ENCODE results near the gene FBLN1. TPM values are rescaled to one million over a fixed set of nuclear protein-coding genes. Genes with fewer than 3 reads are reported as not detected.
"Not testable (repeated sequence)": the region's sequence is repeated elsewhere in the genome, so short reads cannot be mapped to it uniquely, and the experiment has no call there.

FBLN1 gene
- polyA plus RNA-seq, 1 donor from 2014 or later = 3.4 TPM

DNA sequence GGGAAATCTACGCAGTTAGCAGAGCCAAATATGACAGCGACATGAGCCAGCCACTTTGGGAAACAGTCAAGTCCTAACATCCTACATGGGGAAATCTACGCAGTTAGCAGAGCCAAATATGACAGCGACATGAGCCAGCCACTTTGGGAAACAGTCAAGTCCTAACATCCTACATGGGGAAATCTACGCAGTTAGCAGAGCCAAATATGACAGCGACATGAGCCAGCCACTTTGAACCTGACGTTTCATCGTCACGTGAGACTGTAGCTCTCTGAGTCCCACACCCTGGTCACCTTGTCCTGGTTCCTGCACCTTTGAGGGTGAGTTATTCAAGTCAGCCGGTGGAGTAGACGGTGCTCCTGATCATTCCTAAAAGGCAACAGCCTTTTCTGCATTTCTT, 105.4 kb downstream of the FBLN1 start:
- not testable (repeated sequence) for H3K79me2 ChIP-seq (replicated peaks; ENCODE audit: insufficient read depth, low read length); H3K9ac ChIP-seq (ENCODE audit: low read length); H2AFZ ChIP-seq (ENCODE audit: low read depth, low read length); H4K20me1 ChIP-seq (ENCODE audit: insufficient read depth); H3F3A ChIP-seq (ENCODE audit: insufficient read depth, low read length, poor library complexity, severe bottlenecking); H3K9me2 ChIP-seq (ENCODE audit: insufficient read depth, low read length); H3K4me3 ChIP-seq (ENCODE audit: low read length); H3K9me3 ChIP-seq (ENCODE audit: low read length); H3K27ac ChIP-seq (ENCODE audit: low read length); H3K4me2 ChIP-seq (ENCODE audit: low read length); H3K36me3 ChIP-seq (ENCODE audit: insufficient read depth, low read length); H3K27me3 ChIP-seq (ENCODE audit: insufficient read depth, low read depth, low read length)

DNA sequence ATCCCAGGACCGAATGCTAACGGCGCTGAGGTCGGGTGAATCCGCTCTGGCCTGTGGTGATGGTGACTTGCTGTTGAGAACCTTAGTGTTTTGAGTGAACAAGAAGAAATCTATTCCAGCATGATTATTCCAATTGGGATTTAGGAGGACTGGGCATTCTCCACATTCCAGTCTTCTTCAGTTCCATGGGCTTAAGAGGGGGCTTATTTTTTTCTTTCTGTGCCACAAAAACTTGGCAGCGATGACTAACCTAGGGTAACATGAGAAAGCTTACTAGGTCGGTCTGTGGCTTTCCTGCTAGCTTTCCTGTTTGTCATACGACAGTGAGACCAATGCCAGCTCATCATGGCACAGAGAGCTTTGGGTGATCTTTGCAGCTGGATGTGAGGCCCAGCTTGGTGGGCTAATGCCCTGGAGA, 106.1 kb downstream of the FBLN1 start:
- H3K4me2 ChIP-seq (ENCODE audit: low read length) = no peak overlapping the region
- no peak overlapping the region for H3K4me3 ChIP-seq (ENCODE audit: low read length)
- H3K27ac ChIP-seq (ENCODE audit: low read length) = no peak overlapping the region
- no peaks in the 10 kb centered on the region for H3K36me3 ChIP-seq (ENCODE audit: insufficient read depth, low read length)
- H3K9ac ChIP-seq (ENCODE audit: low read length) = no peak overlapping the region
- H3K9me3 ChIP-seq (ENCODE audit: low read length) = no peaks in the 10 kb centered on the region
- no peaks in the 10 kb centered on the region for H3K9me2 ChIP-seq (ENCODE audit: insufficient read depth, low read length)
- no peak for TF ChIP-seq EZH2 (IDR thresholded peaks at IDR 0.05; ENCODE audit: borderline replicate concordance, insufficient read depth, low read length, poor library complexity, severe bottlenecking)
- no peak for TF ChIP-seq POLR2AphosphoS5 (IDR thresholded peaks at IDR 0.05)
- no peak for TF ChIP-seq TAF1 (IDR thresholded peaks at IDR 0.05; ENCODE audit: low read depth)
- TF ChIP-seq, protein P1, sequence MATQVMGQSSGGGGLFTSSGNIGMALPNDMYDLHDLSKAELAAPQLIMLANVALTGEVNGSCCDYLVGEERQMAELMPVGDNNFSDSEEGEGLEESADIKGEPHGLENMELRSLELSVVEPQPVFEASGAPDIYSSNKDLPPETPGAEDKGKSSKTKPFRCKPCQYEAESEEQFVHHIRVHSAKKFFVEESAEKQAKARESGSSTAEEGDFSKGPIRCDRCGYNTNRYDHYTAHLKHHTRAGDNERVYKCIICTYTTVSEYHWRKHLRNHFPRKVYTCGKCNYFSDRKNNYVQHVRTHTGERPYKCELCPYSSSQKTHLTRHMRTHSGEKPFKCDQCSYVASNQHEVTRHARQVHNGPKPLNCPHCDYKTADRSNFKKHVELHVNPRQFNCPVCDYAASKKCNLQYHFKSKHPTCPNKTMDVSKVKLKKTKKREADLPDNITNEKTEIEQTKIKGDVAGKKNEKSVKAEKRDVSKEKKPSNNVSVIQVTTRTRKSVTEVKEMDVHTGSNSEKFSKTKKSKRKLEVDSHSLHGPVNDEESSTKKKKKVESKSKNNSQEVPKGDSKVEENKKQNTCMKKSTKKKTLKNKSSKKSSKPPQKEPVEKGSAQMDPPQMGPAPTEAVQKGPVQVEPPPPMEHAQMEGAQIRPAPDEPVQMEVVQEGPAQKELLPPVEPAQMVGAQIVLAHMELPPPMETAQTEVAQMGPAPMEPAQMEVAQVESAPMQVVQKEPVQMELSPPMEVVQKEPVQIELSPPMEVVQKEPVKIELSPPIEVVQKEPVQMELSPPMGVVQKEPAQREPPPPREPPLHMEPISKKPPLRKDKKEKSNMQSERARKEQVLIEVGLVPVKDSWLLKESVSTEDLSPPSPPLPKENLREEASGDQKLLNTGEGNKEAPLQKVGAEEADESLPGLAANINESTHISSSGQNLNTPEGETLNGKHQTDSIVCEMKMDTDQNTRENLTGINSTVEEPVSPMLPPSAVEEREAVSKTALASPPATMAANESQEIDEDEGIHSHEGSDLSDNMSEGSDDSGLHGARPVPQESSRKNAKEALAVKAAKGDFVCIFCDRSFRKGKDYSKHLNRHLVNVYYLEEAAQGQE (IDR thresholded peaks at IDR 0.05; ENCODE audit: borderline replicate concordance) = no peak
- no peak for TF ChIP-seq RAD21 (conservative IDR thresholded peaks at IDR 0.05)
- TF ChIP-seq, protein P2, sequence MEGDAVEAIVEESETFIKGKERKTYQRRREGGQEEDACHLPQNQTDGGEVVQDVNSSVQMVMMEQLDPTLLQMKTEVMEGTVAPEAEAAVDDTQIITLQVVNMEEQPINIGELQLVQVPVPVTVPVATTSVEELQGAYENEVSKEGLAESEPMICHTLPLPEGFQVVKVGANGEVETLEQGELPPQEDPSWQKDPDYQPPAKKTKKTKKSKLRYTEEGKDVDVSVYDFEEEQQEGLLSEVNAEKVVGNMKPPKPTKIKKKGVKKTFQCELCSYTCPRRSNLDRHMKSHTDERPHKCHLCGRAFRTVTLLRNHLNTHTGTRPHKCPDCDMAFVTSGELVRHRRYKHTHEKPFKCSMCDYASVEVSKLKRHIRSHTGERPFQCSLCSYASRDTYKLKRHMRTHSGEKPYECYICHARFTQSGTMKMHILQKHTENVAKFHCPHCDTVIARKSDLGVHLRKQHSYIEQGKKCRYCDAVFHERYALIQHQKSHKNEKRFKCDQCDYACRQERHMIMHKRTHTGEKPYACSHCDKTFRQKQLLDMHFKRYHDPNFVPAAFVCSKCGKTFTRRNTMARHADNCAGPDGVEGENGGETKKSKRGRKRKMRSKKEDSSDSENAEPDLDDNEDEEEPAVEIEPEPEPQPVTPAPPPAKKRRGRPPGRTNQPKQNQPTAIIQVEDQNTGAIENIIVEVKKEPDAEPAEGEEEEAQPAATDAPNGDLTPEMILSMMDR (IDR thresholded peaks at IDR 0.05; ENCODE audit: poor library complexity, severe bottlenecking) = no peak
- no peak for TF ChIP-seq SMC3 (conservative IDR thresholded peaks at IDR 0.05; ENCODE audit: poor library complexity)
- no peak for TF ChIP-seq MXI1 (conservative IDR thresholded peaks at IDR 0.05; ENCODE audit: poor library complexity, severe bottlenecking)
- TF ChIP-seq EP300 (conservative IDR thresholded peaks at IDR 0.05; ENCODE audit: poor library complexity, severe bottlenecking) = no peak
- H3K27me3 ChIP-seq (ENCODE audit: insufficient read depth, low read depth, low read length) = no peaks in the 10 kb centered on the region
- H4K20me1 ChIP-seq (ENCODE audit: insufficient read depth) = no peaks in the 10 kb centered on the region
- peaks cover 5% of the 10 kb centered on the region for H3F3A ChIP-seq (ENCODE audit: insufficient read depth, low read length, poor library complexity, severe bottlenecking)
- no peak overlapping the region for H2AFZ ChIP-seq (ENCODE audit: low read depth, low read length)
- H3K79me2 ChIP-seq (replicated peaks; ENCODE audit: insufficient read depth, low read length) = no peaks in the 10 kb centered on the region

DNA sequence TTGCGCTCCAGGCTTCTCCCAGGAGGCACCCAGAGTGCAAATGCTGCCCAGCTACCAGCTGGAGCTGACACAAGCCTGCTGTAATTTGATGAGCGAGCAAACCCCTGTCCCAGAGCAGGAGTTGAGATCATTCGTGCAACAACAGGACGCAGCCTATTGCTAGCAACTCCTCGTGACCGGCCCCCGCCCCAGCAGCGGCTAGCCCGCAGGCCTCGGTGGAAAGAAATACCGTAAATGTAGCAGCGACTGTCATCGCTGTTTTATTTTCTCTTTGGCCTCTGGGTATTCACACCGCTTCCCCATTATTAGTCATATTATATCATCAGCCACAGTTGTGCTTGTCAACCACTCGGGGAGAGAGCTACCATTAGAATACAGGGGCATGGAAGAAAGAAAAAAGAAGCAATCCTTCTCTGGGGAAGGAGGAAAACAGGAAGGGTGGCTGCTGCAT, 109.8 kb downstream of the FBLN1 start:
- H3F3A ChIP-seq (ENCODE audit: insufficient read depth, low read length, poor library complexity, severe bottlenecking) = peaks cover 5% of the 10 kb centered on the region
- no peaks in the 10 kb centered on the region for H3K36me3 ChIP-seq (ENCODE audit: insufficient read depth, low read length)
- H4K20me1 ChIP-seq (ENCODE audit: insufficient read depth) = no peaks in the 10 kb centered on the region
- no peaks in the 10 kb centered on the region for H3K9me3 ChIP-seq (ENCODE audit: low read length)
- H3K4me2 ChIP-seq (ENCODE audit: low read length) = peak overlapping the region; percentile 48
- H3K9ac ChIP-seq (ENCODE audit: low read length) = peak overlapping the region; percentile 58
- H2AFZ ChIP-seq (ENCODE audit: low read depth, low read length) = peak overlapping the region; percentile 41
- H3K27ac ChIP-seq (ENCODE audit: low read length) = peak overlapping the region; percentile 87
- no peaks in the 10 kb centered on the region for H3K9me2 ChIP-seq (ENCODE audit: insufficient read depth, low read length)
- H3K4me3 ChIP-seq (ENCODE audit: low read length) = peak overlapping the region; percentile 50
- H3K79me2 ChIP-seq (replicated peaks; ENCODE audit: insufficient read depth, low read length) = no peaks in the 10 kb centered on the region
- H3K27me3 ChIP-seq (ENCODE audit: insufficient read depth, low read depth, low read length) = no peaks in the 10 kb centered on the region
- TF ChIP-seq, protein P2 (IDR thresholded peaks at IDR 0.05; ENCODE audit: poor library complexity, severe bottlenecking) = no peak
- TF ChIP-seq EZH2 (IDR thresholded peaks at IDR 0.05; ENCODE audit: borderline replicate concordance, insufficient read depth, low read length, poor library complexity, severe bottlenecking) (no peak), POLR2AphosphoS5 (IDR thresholded peaks at IDR 0.05) (peak; percentile 57), EP300 (conservative IDR thresholded peaks at IDR 0.05; ENCODE audit: poor library complexity, severe bottlenecking) (peak; percentile 18), RAD21 (conservative IDR thresholded peaks at IDR 0.05) (no peak), TAF1 (IDR thresholded peaks at IDR 0.05; ENCODE audit: low read depth) (no peak), SMC3 (conservative IDR thresholded peaks at IDR 0.05; ENCODE audit: poor library complexity) (peak; percentile 20)
- TF ChIP-seq, protein P1 (IDR thresholded peaks at IDR 0.05; ENCODE audit: borderline replicate concordance) = no peak

Measured in neural cell (in vitro differentiated cells).